WTC11 (cell line): ENCODE measurements around the gene TMEM117. TPM values are rescaled to one million over a fixed set of nuclear protein-coding genes. Genes with fewer than 3 reads are reported as not detected.
A peak's percentile ranks its signal among the peaks of the same experiment; 100 is the strongest.
"Not testable (repeated sequence)": the region's sequence is repeated elsewhere in the genome, so short reads cannot be mapped to it uniquely, and the experiment has no call there.

Experiments used
- ATAC-seq: fragments of 200-7000 bp; cut with Tn5 transposase; 2 replicates; pipeline ENCODE4 v1.10.0; 2021; ENCODE audit warnings: mild to moderate bottlenecking, moderate library complexity
- CTCF ChIA-PET: fragments of 300-600 bp; sonication (Branson Sonifier 250); formaldehyde crosslinking; loops from one replicate; lab custom pipeline; 2021; ENCODE audit warnings: antibody characterized with exemption; lab: Charles Lee
- POLR2A ChIA-PET: fragments of 350-600 bp; sonication (Branson Sonifier 250); formaldehyde crosslinking; loops from one replicate; lab custom pipeline; 2021; ENCODE audit warnings: antibody characterized with exemption; lab: Charles Lee
- DNase-seq: peaks from one replicate; pipeline ENCODE4 v3.0.0; 2021; ENCODE audit warnings: low spot score
- H3K27ac Mint-ChIP-seq: 2 replicates; pipeline ENCODE4 v1.8.0; 2021; ENCODE audit warnings: mixed read lengths
- H3K27me3 Mint-ChIP-seq: 2 replicates; pipeline ENCODE4 v1.8.0; 2021; ENCODE audit warnings: low read depth, mild to moderate bottlenecking, moderate library complexity, mixed read lengths
- H3K36me3 Mint-ChIP-seq: 2 replicates; pipeline ENCODE4 v1.8.0; 2021; ENCODE audit warnings: mixed read lengths
- H3K4me1 Mint-ChIP-seq: 2 replicates; pipeline ENCODE4 v1.8.0; 2022; ENCODE audit warnings: mixed read lengths
- H3K4me3 Mint-ChIP-seq: 2 replicates; pipeline ENCODE4 v1.8.0; 2021; ENCODE audit warnings: mild to moderate bottlenecking, moderate library complexity, mixed read lengths
- H3K9me3 Mint-ChIP-seq: 2 replicates; pipeline ENCODE4 v1.8.0; 2021; ENCODE audit warnings: mixed read lengths
- CTCF ChIP-seq: fragments of 200-600 bp; IDR thresholded peaks from 2 replicates; pipeline ENCODE4 v1.8.0; 2022; ENCODE audit warnings: antibody characterized with exemption
- ESRRA ChIP-seq: sonication (generic); formaldehyde crosslinking; IDR thresholded peaks from 2 replicates; pipeline ENCODE4 v1.8.1; 2022; ENCODE audit warnings: mild to moderate bottlenecking, missing genetic modification reagents, borderline replicate concordance
- HMGA2 ChIP-seq: fragments of 250-450 bp; sonication (Bioruptor Pico); IDR thresholded peaks from 2 replicates; pipeline ENCODE4 v1.4.0; 2021; ENCODE audit warnings: mild to moderate bottlenecking, moderate library complexity
- IRF2 ChIP-seq: sonication (generic); formaldehyde crosslinking; IDR thresholded peaks from 2 replicates; pipeline ENCODE4 v1.8.0; 2022; ENCODE audit warnings: low read depth, missing genetic modification reagents, borderline replicate concordance
- JUN ChIP-seq: sonication (generic); formaldehyde crosslinking; IDR thresholded peaks from 2 replicates; pipeline ENCODE4 v1.8.0; 2023; ENCODE audit warnings: mild to moderate bottlenecking, missing genetic modification reagents
- KAT7 ChIP-seq: sonication (generic); formaldehyde crosslinking; IDR thresholded peaks from 2 replicates; pipeline ENCODE4 v1.8.1; 2023; ENCODE audit warnings: missing genetic modification reagents, mild to moderate bottlenecking, borderline replicate concordance
- NFE2L1 ChIP-seq: sonication (generic); formaldehyde crosslinking; IDR thresholded peaks from 2 replicates; pipeline ENCODE4 v1.8.1; 2023; ENCODE audit warnings: missing genetic modification reagents
- NR1H2 ChIP-seq: sonication (generic); formaldehyde crosslinking; IDR thresholded peaks from 2 replicates; pipeline ENCODE4 v1.9.0; 2021; ENCODE audit warnings: mild to moderate bottlenecking, moderate library complexity, missing genetic modification reagents
- SOX15 ChIP-seq: fragments of 250-450 bp; sonication (Bioruptor Pico); IDR thresholded peaks from 2 replicates; pipeline ENCODE4 v1.9.0; 2021; ENCODE audit warnings: mild to moderate bottlenecking
- TCF7 ChIP-seq: sonication (generic); formaldehyde crosslinking; IDR thresholded peaks from 2 replicates; pipeline ENCODE4 v1.8.0; 2022; ENCODE audit warnings: mild to moderate bottlenecking, low read depth, missing genetic modification reagents, moderate library complexity
- TP53 ChIP-seq: sonication (generic); formaldehyde crosslinking; IDR thresholded peaks from 2 replicates; pipeline ENCODE4 v1.8.1; 2023; ENCODE audit warnings: mild to moderate bottlenecking, missing genetic modification reagents
- ZNF138 ChIP-seq: sonication (generic); formaldehyde crosslinking; conservative IDR thresholded peaks from 2 replicates; pipeline ENCODE4 v1.8.1; 2022; ENCODE audit warnings: mild to moderate bottlenecking, moderate library complexity, missing genetic modification reagents
- ZNF281 ChIP-seq: sonication (generic); formaldehyde crosslinking; IDR thresholded peaks from 2 replicates; pipeline ENCODE4 v1.8.0; 2023; ENCODE audit warnings: mild to moderate bottlenecking, missing genetic modification reagents
- total RNA-seq: library from RNA; stranded (reverse); gene quantifications from 3 replicates; pipeline ENCODE4 v1.2.3, GENCODE V29; 2021
- TF ChIP-seq, protein P1 (sequence below): fragments of 250-450 bp; sonication (Bioruptor Pico); IDR thresholded peaks from 2 replicates; pipeline ENCODE4 v1.9.0; 2021; ENCODE audit warnings: mild to moderate bottlenecking

TMEM117 gene
- total RNA-seq, 1 experiment from 2014 or later = 1.5 TPM

- H3K4me1 Mint-ChIP-seq = no peaks in the 10 kb centered on the region
- DNase-seq (peak; percentile 54), ATAC-seq (peak; percentile 92)
- peaks cover 18% of the 10 kb centered on the region for H3K9me3 Mint-ChIP-seq
- H3K27ac Mint-ChIP-seq = no peak overlapping the region
- CTCF ChIA-PET = interaction anchor here (0.5 kb wide), 1 partner anchor 44 kb away, joined by 6 read pairs; no protein-coding TSS in a partner anchor
- no peaks in the 10 kb centered on the region for H3K36me3 Mint-ChIP-seq
- TF ChIP-seq KAT7 (CRISPR knock-in tag) (no peak), IRF2 (CRISPR knock-in tag) (no peak), ESRRA (CRISPR knock-in tag) (no peak), SOX15 (CRISPR knock-in tag) (no peak), CTCF (peak; percentile 47; the same call in 1 of the 2 replicates)
- TF ChIP-seq, protein P1, sequence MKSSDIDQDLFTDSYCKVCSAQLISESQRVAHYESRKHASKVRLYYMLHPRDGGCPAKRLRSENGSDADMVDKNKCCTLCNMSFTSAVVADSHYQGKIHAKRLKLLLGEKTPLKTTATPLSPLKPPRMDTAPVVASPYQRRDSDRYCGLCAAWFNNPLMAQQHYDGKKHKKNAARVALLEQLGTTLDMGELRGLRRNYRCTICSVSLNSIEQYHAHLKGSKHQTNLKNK (CRISPR knock-in tag) = no peak
- TF ChIP-seq, all 79 proteins: peak for 1
- POLR2A ChIA-PET = no interaction called here
- H3K27me3 Mint-ChIP-seq = no peaks in the 10 kb centered on the region
- no peak overlapping the region for H3K4me3 Mint-ChIP-seq
Observed at GRCh38 chr12:44247588-44247987, 411.7 kb downstream of the TMEM117 start.

- Mint-ChIP-seq H3K27me3 (no peaks in the 10 kb centered on the region), H3K4me3 (no peak overlapping the region), H3K36me3 (no peaks in the 10 kb centered on the region), H3K4me1 (no peaks in the 10 kb centered on the region), H3K9me3 (peaks cover 13% of the 10 kb centered on the region), H3K27ac (no peak overlapping the region)
- ATAC-seq (no peak), DNase-seq (no peak)
- CTCF ChIA-PET = no interaction called here
- TF ChIP-seq NR1H2 (CRISPR knock-in tag) (no peak), HMGA2 (CRISPR knock-in tag) (no peak), ZNF138 (CRISPR knock-in tag) (no peak), NFE2L1 (CRISPR knock-in tag) (no peak), TCF7 (CRISPR knock-in tag) (no peak), KAT7 (CRISPR knock-in tag) (no peak), TP53 (CRISPR knock-in tag) (no peak), JUN (CRISPR knock-in tag) (no peak)
- POLR2A ChIA-PET = no interaction called here
Observed at GRCh38 chr12:44248436-44248835, 412.6 kb downstream of the TMEM117 start.

- H3K27me3 Mint-ChIP-seq, DNase-seq, H3K27ac Mint-ChIP-seq, H3K4me3 Mint-ChIP-seq, H3K4me1 Mint-ChIP-seq, H3K36me3 Mint-ChIP-seq, POLR2A ChIA-PET, CTCF ChIA-PET, ATAC-seq: not testable (repeated sequence)
- H3K9me3 Mint-ChIP-seq = peaks cover 10% of the 10 kb centered on the region
Observed at GRCh38 chr12:44250440-44250839, 414.6 kb downstream of the TMEM117 start.

GRCh38 chr12:44253338-44253856 lies 417.5 kb downstream of the TMEM117 start:
- Mint-ChIP-seq H3K4me1 (no peaks in the 10 kb centered on the region), H3K36me3 (no peaks in the 10 kb centered on the region), H3K9me3 (peaks cover 10% of the 10 kb centered on the region), H3K4me3 (no peak overlapping the region), H3K27me3 (no peaks in the 10 kb centered on the region), H3K27ac (no peak overlapping the region)
- ATAC-seq = no peak
- POLR2A ChIA-PET = interaction anchor here (0.7 kb wide), 1 partner anchor 22 kb away, joined by 5 read pairs; no protein-coding TSS in a partner anchor
- no peak for DNase-seq
- no peak for TF ChIP-seq ZNF281 (CRISPR knock-in tag)
- CTCF ChIA-PET = no interaction called here
